SU-DHL-6 (cell line): ENCODE results near the gene RFX4.

Source experiments
- EZH2phosphoT487 ChIP-seq: fragments of 200-600 bp; sonication (generic), shearing (Covaris generic); conservative IDR thresholded peaks from 2 replicates; pipeline ENCODE4 v1.6.1; 2018; ENCODE audit warnings: mild to moderate bottlenecking, antibody characterized with exemption, low read length, moderate library complexity, mixed read lengths
- TF ChIP-seq, protein P1 (sequence below): fragments of 200-600 bp; sonication (generic); IDR thresholded peaks from one replicate; pipeline ENCODE4 v1.5.1; 2017; ENCODE audit warnings: antibody characterized with exemption, mild to moderate bottlenecking, low read length, moderate library complexity; ENCODE audit not compliant: insufficient read depth, poor library complexity, severe bottlenecking

DNA sequence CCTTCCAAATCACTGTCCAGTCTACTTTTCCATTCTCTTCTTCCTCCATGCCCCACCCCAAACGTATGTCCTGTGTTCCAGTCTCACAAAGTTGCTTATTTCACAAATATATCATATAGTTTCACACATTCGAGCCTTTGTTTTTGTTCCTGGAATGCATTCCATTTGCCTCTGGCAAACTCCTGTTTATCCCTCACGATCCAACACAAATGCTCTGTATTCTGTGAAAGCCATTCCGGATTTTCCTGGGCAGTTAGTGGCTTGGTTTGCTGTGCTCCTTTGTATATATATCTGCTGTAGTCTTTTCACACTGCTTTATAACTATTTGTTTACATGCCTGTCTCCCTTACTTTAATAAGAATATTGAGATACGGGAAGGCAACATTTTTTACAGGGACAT is 200.7 kb downstream of the RFX4 start:
- TF ChIP-seq, protein P1, sequence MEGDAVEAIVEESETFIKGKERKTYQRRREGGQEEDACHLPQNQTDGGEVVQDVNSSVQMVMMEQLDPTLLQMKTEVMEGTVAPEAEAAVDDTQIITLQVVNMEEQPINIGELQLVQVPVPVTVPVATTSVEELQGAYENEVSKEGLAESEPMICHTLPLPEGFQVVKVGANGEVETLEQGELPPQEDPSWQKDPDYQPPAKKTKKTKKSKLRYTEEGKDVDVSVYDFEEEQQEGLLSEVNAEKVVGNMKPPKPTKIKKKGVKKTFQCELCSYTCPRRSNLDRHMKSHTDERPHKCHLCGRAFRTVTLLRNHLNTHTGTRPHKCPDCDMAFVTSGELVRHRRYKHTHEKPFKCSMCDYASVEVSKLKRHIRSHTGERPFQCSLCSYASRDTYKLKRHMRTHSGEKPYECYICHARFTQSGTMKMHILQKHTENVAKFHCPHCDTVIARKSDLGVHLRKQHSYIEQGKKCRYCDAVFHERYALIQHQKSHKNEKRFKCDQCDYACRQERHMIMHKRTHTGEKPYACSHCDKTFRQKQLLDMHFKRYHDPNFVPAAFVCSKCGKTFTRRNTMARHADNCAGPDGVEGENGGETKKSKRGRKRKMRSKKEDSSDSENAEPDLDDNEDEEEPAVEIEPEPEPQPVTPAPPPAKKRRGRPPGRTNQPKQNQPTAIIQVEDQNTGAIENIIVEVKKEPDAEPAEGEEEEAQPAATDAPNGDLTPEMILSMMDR: no peak
- TF ChIP-seq EZH2phosphoT487: no peak
